ENCODE results near the gene MICU1.
A peak's percentile ranks its signal among the peaks of the same experiment; 100 is the strongest.
"Not testable (repeated sequence)": the region's sequence is repeated elsewhere in the genome, so short reads cannot be mapped to it uniquely, and the experiment has no call there.

The MICU1 gene

DNA sequence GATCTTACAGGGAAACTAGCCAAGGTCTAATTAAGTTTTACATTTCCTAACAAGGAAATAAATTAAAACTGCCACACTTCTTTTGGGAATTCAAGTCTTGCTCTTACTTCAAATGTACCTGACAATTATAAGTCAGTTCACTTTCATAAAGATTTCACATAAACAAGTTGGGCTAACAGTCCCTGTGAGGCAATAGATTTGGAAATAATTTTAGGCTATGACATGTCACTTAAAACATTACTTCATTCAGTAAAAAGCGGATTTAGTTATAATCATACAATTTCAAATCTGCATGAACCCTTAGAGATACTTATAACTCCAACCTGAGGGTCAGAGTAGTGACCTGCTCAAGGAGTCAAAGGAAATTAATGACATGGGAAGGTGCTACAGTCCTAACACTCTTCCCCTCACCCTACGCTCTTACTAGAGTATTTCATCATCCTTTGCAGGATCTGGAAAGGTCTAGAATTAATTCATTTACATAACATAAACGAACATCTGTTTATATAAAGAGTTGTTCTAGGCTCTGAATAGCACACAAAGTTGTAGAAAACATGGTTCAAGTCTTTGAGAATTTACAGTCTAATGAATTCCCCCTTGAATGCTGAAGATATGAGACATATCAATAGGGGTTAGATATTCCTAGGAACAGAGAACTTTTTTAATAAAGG is 238.8 kb downstream of the MICU1 start:
- no peak for DNase-seq (ENCODE audit: low spot score)

DNA sequence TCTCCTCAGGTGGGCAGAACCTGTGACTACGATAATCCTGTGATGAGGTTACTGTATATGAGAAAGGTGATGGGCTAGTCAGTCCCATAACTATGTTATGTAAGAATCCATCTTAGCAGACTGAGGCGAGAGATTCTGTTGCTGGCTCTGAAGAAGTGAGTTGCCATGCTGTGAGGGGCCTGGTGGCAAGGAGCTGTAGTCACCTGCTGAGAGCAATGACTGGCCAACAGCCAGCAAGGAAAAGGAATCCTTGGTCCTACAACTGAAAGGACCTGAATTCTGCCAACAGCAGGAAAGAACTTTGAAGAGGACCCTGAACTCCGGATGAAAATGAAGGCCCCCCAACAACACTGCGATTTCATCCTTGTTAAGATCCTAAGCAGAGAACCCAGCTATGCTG is 240.2 kb downstream of the MICU1 start:
- DNase-seq (ENCODE audit: low spot score) = no peak

DNA sequence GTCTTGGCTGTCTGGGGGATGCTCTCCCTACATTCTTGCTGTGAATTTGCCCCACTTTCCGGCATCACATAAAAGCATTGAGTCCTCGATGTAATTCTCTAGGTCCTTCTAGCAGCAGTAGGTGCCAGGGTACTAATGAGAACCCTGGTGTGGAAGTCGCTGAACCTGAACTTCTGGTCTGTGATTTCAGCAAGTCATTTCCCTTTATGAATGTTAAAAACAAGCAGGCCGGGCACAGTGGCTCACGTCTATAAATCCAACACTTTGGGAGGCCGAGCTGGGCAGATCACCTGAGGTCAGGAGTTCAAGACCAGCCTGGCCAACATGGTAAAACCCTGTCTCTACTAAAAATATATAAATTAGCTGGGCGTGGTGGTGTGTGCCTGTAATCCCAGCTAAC is 240.9 kb downstream of the MICU1 start:
- DNase-seq (ENCODE audit: low spot score) = not testable (repeated sequence)

DNA sequence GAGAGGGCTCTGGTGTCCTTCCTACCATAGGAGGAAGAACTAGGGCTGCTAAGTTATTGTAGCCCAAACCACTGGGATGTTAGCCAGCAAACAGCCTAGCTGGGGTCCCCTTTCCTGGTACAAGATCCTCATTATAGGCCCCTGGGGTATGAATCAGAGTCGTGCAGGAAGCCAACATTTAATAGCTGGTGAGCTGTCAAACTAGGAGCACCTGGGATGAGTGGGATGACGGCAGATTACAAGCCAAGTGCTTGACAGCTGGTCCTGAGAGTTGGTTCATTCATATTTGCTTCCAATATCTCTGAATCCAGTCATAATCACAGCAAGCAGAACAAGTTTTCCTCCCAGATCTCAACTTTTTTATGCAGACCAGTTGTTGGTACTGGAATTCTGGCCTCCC is 246.1 kb downstream of the MICU1 start:
- DNase-seq (ENCODE audit: low spot score) = no peak

DNA sequence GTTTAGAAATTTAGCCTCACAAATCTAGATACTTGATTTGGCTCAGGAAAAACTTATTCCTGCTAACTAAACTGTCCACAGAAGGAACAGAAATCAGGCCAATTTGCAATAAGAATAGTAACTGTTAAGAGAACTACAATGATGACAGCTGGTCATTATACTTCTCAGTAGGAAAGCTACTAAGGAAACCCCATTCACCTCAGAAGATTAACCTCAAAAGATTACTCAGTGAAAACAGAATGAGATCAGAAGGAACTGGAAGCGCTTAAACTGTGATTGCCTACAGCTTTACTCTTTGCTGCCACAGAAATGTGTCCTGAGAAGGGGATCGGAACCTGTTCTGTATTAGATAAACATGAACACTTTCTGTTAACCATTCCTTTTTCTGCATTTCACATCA is 246.8 kb downstream of the MICU1 start:
- DNase-seq (ENCODE audit: low spot score) = no peak

DNA sequence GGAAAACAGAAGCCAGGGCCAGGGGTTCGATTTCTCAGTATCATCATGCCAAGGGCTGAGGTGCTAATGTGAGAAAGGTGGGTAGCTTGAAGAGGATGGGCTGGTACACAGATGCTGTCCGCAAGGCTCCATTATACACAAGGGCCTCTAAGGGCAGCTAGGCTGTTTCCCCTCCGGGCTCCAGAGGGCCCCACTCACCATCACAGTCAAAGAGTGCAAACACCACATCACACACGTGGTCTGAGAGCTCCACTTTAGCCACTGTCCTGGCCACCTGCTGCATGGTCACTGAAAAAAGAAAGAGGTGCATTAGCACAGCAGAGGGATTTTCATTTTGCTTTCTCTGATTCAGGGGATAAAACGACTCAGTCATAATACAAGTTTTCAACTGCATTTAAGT is 250.3 kb downstream of the MICU1 start:
- no peak for DNase-seq (ENCODE audit: low spot score)

DNA sequence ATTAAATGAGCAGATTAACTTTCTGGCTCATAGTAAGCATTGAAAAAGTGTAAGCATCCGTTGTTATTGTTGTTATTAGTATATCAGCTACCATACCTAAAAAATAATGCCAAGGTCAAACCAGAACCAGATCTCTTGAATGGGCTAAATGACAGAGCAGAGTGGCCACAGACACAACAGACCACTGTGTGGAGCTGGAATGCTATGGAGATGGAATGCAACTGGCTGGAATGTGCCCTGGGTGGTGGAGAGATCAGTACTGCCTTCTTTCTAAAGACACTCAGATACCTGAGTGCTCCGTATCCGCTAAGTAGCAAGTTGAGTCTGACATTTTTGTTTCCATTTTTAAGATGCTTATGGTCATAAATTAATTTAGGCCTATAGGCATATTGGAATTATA is 250.7 kb downstream of the MICU1 start:
- no peak for DNase-seq (ENCODE audit: low spot score)

DNA sequence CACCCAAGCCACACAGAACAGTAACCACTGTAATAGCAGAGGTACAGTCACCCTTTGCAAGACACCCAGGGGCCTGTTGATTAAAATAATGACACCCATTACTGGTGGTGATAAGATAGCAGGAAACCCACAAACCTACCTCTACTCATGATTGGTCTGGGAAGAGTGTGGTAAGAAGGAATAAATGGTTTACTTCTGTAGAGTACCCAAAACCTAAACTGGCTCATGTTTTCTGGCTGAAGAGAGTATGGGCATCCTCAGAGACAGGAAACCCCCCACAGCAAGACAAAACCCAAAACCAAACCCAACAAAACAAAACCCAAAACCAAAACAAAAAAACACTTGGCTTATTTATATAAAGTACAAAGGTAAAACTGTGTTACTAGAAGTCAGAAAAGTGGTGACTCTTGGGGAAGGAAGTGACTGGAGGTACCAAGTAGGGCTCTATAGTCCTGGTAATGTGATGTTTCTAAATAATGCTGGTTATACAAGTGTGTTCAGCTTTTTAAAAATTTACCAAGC is 255.6 kb downstream of the MICU1 start:
- DNase-seq (ENCODE audit: low spot score) = no peak

DNA sequence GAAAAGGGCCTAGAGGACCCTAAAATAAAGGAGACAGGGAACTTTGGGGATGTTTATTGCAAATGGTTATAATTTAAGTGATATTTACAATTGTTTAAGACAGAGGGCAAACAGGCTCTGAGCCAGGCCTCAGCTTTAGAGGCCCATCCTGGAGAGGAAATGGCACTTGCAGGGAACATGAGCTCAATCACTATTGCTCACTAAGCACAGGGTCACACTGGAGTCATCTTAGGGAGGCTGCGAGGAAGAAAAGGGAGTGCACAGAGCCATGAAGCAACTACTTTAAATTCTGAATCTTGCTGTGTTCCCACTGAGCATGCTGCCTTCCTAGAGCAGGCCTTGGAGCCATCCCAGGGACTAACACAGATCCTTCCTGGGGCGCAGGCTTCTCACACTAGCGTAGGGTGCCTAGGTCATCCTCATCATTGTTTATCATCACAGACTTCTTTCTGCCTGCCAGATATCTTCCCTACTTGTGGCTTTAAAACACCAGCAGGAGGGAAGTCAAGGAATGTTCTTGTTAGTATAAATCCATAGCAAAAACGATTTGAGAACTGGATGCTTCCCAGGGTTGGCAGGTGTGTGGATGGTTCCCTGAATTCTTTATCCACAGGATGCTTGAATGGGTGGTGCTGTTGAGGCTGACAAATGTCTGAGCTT is 258.4 kb downstream of the MICU1 start:
- no peak for DNase-seq (ENCODE audit: low spot score)

DNA sequence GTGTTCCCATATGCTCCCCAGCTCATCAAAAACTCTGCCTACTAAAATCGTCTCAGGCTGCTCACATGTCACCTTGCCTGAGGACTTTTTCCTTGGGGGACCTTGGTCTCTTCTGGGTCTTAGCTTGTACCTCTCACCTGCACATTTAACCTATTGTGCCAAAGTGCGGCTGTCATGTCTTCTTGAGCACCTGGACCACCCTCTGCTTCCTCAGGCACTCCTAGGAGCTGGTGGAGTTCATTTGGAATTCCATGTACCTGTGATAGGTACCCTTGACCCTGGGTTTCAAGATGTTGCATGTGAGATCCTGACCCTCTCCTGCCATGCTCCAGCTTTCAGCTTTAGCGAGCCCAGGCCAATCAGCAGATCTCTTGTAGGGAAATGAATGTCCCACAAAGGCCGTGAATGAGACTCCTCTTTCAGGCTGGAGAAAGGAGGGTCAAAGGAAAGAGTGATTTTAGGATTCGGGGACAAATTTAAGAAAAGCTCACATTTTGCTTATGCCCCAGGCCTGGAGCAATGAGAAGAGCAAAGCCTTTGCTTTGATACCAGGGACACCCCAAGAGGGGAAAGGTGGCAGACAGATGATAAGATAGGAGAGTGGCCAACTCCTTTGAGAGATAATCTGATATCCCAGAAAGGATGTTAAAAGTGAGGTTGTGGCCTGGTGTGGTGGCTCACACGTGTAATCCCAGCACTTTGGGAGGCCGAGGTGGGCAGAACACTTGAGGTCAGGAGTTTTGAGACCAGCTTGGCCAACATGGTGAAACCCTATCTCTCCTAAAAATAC is 260.6 kb downstream of the MICU1 start:
- no peak for DNase-seq (ENCODE audit: low spot score)

DNA sequence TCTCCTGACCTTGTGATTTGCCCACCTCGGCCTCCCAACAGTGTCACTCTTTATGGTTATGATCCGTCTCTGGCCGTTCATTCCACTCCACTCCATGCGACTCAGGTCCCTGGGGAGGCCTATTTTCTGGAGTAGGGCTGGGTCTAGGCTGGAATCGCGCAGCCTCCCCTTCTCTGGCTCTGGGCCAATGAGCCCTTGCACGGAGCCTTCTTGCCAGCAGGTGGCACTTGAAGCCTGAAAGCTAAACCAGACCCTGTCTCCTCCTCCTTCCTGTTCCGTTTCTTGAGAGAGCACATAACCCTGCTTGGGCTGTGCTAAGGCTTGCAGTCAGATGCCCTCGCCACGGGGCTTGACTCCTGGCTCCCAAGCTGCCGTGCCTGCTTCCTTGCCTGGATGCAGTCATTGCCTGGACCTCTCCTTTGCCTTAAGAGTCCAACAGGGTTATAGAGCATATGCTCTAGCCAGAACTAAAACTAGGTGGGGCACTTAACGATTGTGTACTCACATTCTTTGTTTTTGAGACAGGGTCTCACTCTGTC is 261.6 kb downstream of the MICU1 start:
- DNase-seq (ENCODE audit: low spot score) = peak; percentile 91

DNA sequence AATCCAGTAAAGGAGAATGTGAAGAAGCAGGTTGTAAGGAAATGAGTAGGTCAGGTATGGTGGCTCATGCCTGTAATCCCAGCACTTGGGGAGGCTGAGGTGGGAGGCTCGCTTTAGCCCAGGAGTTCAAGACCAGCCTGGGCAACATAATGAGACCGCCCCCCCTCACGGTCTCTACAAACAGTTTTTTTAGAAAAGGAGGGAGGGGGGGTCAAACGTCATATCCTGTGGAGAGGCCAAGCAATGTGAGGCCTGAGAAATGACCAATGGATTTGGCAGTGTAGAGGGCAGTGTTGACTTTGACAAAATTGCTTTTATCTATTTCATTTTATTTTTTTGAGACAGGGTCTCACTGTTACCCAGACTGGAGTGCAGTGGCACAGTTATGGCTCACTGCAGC is 268.9 kb downstream of the MICU1 start:
- no peak for DNase-seq (ENCODE audit: low spot score)

DNA sequence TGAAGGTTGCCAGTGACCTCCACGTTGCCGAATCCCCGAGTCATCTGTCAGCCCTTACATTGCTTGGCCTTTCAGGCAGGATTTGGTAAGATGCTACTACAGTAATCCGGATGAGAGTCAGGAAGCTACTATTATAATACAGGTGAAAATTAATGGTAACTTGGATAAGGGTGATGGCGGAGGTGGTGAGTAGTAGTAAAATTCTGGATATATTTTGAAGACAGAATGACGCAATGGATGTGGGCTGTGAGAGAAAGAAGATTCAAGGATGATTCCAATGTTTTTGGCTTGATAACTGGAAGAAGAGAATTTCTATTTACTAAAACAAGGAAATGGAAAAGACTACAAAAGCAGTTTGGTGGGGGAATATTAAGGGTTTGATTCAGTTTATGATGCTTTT is 269.8 kb downstream of the MICU1 start:
- no peak for DNase-seq (ENCODE audit: low spot score)

DNA sequence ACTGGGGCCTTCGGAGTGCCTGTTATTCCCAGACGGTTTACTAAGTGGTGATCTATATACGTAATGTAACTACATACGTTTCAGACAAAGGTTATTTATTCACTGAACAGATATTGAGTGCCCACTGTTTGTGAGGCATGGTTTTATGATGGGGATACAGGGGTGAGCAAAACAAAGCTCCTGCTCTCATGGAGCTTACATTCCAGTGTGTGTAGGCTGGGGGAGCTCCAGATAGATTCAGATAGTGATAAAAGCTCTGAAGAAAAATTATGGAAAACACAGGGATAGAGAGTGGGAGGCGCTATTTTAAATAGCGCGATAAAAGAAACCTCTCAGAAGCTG is 270.7 kb downstream of the MICU1 start:
- no peak for DNase-seq (ENCODE audit: low spot score)

DNA sequence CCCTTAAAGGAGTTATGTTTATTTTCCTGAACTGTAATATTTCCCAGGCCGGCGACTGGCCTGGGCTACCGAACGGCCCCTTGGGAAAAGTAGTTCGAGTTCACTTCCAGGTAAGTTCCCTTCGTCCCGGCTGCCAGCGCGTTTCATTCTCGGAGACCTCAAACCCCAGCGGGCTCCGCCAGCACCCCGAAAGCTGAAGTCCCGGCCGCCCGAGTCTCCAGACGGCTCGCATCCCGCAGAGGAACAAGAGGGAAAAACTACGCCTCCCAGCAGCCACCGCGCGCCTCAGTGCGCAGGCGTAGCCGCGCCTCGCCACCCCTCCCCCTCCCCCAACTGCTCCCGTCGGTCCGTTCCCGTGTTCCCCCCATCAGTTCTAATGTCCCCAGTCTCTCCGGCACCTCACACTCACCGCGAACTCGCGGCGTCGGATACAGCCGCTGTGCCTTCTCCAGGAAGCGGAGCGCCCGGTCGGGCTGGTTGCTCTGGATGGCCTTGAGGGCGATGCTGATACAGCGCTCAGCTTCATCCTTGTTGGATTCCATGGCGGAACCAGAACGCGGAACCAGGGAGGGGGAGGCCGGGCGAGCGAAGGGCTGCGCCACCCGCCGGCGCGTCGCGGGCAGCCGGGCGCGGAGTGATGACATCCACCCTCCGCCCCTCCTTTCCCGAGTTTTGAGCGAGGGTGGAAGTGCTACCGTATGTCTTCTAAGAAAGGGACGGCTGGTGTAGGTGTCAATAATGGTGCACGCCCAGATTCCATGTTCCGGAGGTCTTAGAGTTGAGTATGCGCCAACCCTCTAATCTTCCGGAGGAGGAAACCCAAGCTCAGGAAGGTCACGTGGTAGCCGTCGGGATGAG is 271.3 kb downstream of the MICU1 start, which contains the start of gene DNAJB12:
DNAJB12 (minus strand) TSS at position 564 of the 858 bp plus-strand sequence; CDS start at position 542, 22 bp downstream.
- DNase-seq (ENCODE audit: low spot score) = peak; percentile 98

DNA sequence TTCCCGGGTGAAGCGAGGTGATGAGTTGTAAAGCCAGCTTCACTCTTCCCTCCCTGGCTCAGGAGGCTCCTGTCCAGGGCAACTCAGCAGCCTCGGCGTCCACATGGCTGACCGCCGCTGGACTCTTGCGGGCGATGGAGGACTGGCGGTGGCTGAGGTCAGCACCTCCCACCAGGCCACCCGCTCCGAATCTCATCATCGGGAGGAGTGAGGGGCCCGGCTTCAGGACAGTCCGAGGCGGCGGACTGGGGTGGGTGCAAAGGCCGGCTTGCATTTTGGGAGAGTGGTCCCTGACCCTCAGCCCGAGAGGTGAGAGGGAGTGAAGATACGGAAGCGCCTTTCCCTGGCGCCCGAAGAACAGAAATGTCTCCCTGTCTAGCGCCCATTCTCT is 271.9 kb downstream of the MICU1 start:
- DNase-seq (ENCODE audit: low spot score) = no peak

DNA sequence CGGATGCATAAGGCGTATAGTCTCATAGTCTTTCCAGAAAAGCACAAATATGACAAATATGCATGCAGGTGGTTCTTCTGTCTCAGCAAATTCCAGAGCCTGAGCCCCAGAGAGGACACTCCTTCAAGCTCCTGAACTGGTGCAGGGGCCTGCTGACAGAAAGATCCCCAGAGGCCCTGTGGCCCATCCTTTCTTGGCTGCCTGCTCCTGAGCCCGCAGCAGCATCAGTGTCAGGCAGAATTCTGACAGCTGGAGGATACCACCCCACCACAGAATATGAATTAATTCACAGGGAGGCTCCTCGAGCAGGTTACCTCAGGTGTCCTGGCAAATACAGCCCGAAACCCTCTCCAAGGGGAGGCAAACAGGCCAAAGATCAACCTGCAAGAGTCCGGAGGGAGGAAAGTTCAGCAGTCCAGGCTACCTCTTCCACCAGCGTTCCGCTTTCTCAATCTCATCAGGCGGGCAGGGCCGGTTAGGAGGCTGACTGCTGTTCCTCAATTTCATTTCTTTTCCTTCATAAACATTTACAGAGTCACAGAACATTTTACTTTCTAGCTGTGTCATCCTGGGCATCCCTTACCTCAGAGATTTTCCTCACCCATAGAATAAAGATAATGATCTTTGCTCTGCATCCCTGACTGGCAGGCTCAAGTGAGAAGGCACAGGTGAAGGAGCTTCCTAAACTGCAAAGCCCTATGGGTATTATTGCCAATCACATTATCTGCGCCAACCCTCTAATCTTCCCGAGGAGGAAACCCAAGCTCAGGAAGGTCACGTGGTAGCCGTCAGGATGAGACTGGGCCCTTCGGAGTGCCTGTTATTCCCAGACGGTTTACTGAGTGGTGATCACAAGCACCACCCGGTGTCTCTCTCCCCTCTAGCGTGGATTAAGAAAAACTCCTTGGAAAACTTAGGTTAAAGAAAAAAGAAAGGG is 272.6 kb downstream of the MICU1 start:
- DNase-seq (ENCODE audit: low spot score) = peak; percentile 67

DNA sequence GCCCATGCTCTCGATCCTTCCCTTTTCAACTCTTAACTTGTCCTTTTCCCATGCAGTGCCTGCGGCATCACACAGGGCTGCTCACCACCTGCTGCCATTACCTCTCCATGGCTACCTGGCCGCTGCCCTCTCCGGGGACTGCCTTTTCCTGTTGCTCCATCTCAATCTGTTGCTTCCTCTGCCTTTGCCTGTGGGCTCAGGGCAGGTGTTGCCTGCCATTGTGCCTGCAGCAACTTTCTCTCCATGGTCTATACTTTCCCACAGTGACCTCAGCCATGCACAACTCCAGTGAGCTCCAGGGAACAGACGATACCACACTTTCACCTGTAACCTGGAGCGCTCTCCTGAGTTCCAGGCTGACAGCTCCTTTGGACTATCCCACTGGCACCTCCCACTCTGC is 274.4 kb downstream of the MICU1 start:
- no peak for DNase-seq (ENCODE audit: low spot score)

DNA sequence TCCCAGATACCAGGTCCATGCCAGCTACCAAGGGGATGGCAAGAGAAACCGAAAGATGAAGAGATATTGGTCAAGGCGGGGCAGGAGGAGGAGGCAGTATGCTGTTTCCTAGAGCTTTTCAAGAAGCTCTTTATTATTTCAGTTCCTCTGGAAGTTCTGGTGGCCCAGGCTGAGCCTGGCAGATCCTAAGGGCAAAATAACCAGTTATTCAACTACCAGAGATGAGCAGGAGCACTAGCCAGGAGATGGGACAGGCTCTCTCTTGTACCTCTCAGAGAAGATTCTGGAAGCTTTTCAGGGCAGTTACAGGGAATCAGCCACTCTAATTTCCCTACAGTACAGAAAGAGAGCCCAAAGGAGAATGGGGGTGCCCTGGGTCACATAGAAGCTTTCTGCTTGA is 276.4 kb downstream of the MICU1 start:
- DNase-seq (ENCODE audit: low spot score) = no peak

DNA sequence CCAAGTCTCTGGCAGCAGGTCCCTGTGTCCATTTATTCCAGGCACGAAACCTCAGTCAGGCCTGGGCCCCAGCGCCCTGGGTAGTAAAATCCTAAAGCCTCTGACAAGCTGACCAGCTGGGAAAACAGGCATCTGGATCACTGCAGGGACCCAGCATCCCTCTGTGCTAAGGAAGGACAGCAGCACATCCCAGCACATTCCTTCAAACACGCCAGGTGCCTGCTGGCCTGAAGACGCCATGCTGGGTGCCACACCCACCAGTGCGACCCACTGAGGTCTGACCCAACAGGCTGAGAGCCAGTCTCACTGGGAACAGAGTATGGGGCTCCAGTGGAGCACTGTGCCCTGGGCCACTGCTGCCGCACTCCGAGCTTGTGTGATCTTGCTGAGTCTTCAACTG is 277.6 kb downstream of the MICU1 start:
- no peak for DNase-seq (ENCODE audit: low spot score)

Data from SK-N-DZ (cell line).